ENCODE measurements around the gene E2F1.

GRCh38 chr20:33658510-33658909 is 27.7 kb downstream of the E2F1 start:
- TF ChIP-seq, protein P1, sequence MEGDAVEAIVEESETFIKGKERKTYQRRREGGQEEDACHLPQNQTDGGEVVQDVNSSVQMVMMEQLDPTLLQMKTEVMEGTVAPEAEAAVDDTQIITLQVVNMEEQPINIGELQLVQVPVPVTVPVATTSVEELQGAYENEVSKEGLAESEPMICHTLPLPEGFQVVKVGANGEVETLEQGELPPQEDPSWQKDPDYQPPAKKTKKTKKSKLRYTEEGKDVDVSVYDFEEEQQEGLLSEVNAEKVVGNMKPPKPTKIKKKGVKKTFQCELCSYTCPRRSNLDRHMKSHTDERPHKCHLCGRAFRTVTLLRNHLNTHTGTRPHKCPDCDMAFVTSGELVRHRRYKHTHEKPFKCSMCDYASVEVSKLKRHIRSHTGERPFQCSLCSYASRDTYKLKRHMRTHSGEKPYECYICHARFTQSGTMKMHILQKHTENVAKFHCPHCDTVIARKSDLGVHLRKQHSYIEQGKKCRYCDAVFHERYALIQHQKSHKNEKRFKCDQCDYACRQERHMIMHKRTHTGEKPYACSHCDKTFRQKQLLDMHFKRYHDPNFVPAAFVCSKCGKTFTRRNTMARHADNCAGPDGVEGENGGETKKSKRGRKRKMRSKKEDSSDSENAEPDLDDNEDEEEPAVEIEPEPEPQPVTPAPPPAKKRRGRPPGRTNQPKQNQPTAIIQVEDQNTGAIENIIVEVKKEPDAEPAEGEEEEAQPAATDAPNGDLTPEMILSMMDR (IDR thresholded peaks at IDR 0.05 in 8 of 11, conservative IDR thresholded peaks at IDR 0.05 in 3 of 11): no peak
- TF ChIP-seq POLR2AphosphoS5 (IDR thresholded peaks at IDR 0.05): no peak

Measured in spleen (tissue), 7 donors.